K562 (cell line): ENCODE results near the gene ADORA1. TPM values are rescaled to one million over a fixed set of nuclear protein-coding genes. Genes with fewer than 3 reads are reported as not detected.

ENCODE experiments used
- ATAC-seq: fragments of 200-7000 bp; cut with Tn5 transposase; 3 replicates; pipeline ENCODE4 v1.9.1; 2020; ENCODE audit warnings: moderate library complexity
- BruUV-seq: library from RNA; stranded (reverse); fragments of 400-500 nt; replicated peaks from 2 replicates; lab custom pipeline; 2021; lab: Mats Ljungman, UMichigan
- CTCF ChIA-PET: fragments of 300-600 bp; formaldehyde crosslinking; extraction: SDS; loops from one replicate; lab custom pipeline; 2021; ENCODE audit warnings: low intra/inter-chr PET ratio; lab: Yijun Ruan, JAX
- POLR2A ChIA-PET: fragments of 300-600, 350-650 bp; sonication (Branson Sonifier 250); formaldehyde crosslinking; extraction: SDS; loops from one replicate; lab custom pipeline; 2021; ENCODE audit warnings: antibody characterized with exemption, inconsistent platforms; lab: Yijun Ruan, JAX
- DNase-seq, 4 experiments: peaks; one replicate each; pipeline versions ENCODE4 v3.0.0 to v3.0.0-alpha.2; 2011 to 2018; ENCODE audit warnings: low spot score in 3 of 4, mixed read lengths in 3 of 4; ENCODE audit errors: extremely low read depth in 1 of 4
- FAIRE-seq: peaks from 2 replicates; lab custom pipeline; 2011; peaks lifted over from hg19 to GRCh38; lab: Jason Lieb, UNC
- H2AFZ ChIP-seq: 2 replicates; pipeline ENCODE4 v1.6.0; 2011; ENCODE audit warnings: low read depth, low read length, control low read depth, inconsistent platforms
- H3K27ac ChIP-seq: fragments of 200-600 bp; 3 replicates; pipeline ENCODE4 v1.8.0; 2011; ENCODE audit warnings: low read depth, mild to moderate bottlenecking, control low read depth, inconsistent platforms, low read length, moderate library complexity, mixed read lengths; ENCODE audit errors: extremely low read depth
- H3K27me3 ChIP-seq, 2 experiments: fragments of 300-600 bp in 1 of 2; 2 replicates in 1 of 2; 3 replicates in 1 of 2; pipeline versions ENCODE4 v1.6.0 to v1.8.0; 2011; ENCODE audit warnings: inconsistent platforms in 2 of 2, low read length in 2 of 2, mild to moderate bottlenecking in 1 of 2, mixed read lengths in 1 of 2, moderate library complexity in 1 of 2; ENCODE audit not compliant: control insufficient read depth in 2 of 2, insufficient read depth in 2 of 2
- H3K36me3 ChIP-seq: fragments of 300-600 bp; 3 replicates; pipeline ENCODE4 v1.8.0; 2011; ENCODE audit warnings: mild to moderate bottlenecking, low read length, inconsistent platforms; ENCODE audit not compliant: control insufficient read depth, insufficient read depth
- H3K4me1 ChIP-seq, 2 experiments: fragments of 200-600 bp in 1 of 2; replicated peaks in 1 of 2; 2 replicates in 1 of 2; 3 replicates in 1 of 2; pipeline versions ENCODE4 v1.5.1 to v1.8.0; 2011; ENCODE audit warnings: inconsistent platforms in 2 of 2, low read length in 2 of 2, mild to moderate bottlenecking in 1 of 2, mixed read lengths in 1 of 2, moderate library complexity in 1 of 2; ENCODE audit not compliant: control insufficient read depth in 2 of 2, insufficient read depth in 2 of 2
- H3K4me2 ChIP-seq: 2 replicates; pipeline ENCODE4 v1.6.1; 2011; ENCODE audit warnings: low read length, control low read depth, inconsistent platforms, mixed read lengths; ENCODE audit not compliant: insufficient read depth
- H3K4me3 ChIP-seq: fragments of 200-600 bp; sonication (generic), shearing (Covaris generic); 2 replicates; pipeline ENCODE4 v1.5.1; 2016; ENCODE audit warnings: control low read depth, inconsistent platforms
- H3K79me2 ChIP-seq: fragments of 200-600 bp; 3 replicates; pipeline ENCODE4 v1.8.0; 2011; ENCODE audit warnings: low read length, inconsistent platforms; ENCODE audit not compliant: control insufficient read depth, insufficient read depth
- H3K9ac ChIP-seq, 2 experiments: 2 replicates each; pipeline versions ENCODE4 v1.6.0 to v1.6.1; 2011; ENCODE audit warnings: low read depth in 2 of 2, low read length in 2 of 2, control low read depth in 1 of 2, inconsistent platforms in 1 of 2, mild to moderate bottlenecking in 1 of 2, mixed read lengths in 1 of 2; ENCODE audit not compliant: insufficient read depth in 1 of 2
- H3K9me1 ChIP-seq: one replicate; pipeline ENCODE4 v1.6.0; 2011; ENCODE audit warnings: inconsistent platforms, mild to moderate bottlenecking, low read length, moderate library complexity; ENCODE audit not compliant: control insufficient read depth, insufficient read depth
- H3K9me3 ChIP-seq: replicated peaks from 2 replicates; pipeline ENCODE4 v1.5.1; 2011; ENCODE audit warnings: low read depth, low read length, inconsistent platforms; ENCODE audit not compliant: control insufficient read depth, insufficient read depth
- H4K20me1 ChIP-seq: replicated peaks from 2 replicates; pipeline ENCODE4 v1.6.1; 2011; ENCODE audit warnings: low read length, inconsistent platforms, mixed read lengths; ENCODE audit not compliant: control insufficient read depth, insufficient read depth
- CBX5 ChIP-seq: IDR thresholded peaks from 2 replicates; pipeline ENCODE4 v1.6.1; 2014; ENCODE audit warnings: low read depth, borderline replicate concordance
- NEUROD1 ChIP-seq: fragments of 150-350 bp; IDR thresholded peaks from 2 replicates; pipeline ENCODE4 v1.6.1; 2014; ENCODE audit warnings: borderline replicate concordance, low read length, low read depth; ENCODE audit not compliant: partially characterized antibody
- PCBP1 ChIP-seq: fragments of 200-400 bp; formaldehyde crosslinking; IDR thresholded peaks from 2 replicates; pipeline ENCODE4 v1.6.1; 2018; ENCODE audit warnings: mild to moderate bottlenecking, low read depth, low read length; ENCODE audit not compliant: poor library complexity, severe bottlenecking
- SMARCE1 ChIP-seq: fragments of 450-650 bp; IDR thresholded peaks from 2 replicates; pipeline ENCODE4 v1.7.1; 2016; ENCODE audit warnings: mild to moderate bottlenecking
- SRF ChIP-seq, 2 experiments: fragments of 250-450, 450-650 bp in 1 of 2; sonication (Bioruptor Pico) in 1 of 2; sonication (generic) in 1 of 2; formaldehyde crosslinking; IDR thresholded peaks; 2 replicates each; pipeline versions ENCODE4 v1.5.0 to v1.5.1; 2020 to 2022; ENCODE audit warnings: mild to moderate bottlenecking in 1 of 2, missing genetic modification reagents in 1 of 2
- VEZF1 ChIP-seq: fragments of 200-800 bp; sonication (Bioruptor generic); IDR thresholded peaks from 2 replicates; pipeline ENCODE4 v1.6.1; 2017; ENCODE audit warnings: missing genetic modification characterization, missing compliant biosample characterization
- WGBS: fragments of 100-300 bp; shearing (Covaris generic); methylation state at CpG from one replicate; pipeline ENCODE4 v1.1.6; 2016; ENCODE audit warnings: low coverage, mixed read lengths; ENCODE audit not compliant: insufficient coverage; ENCODE audit errors: missing lambda C conversion rate; 5-methylcytosine and 5-hydroxymethylcytosine counted together
- in situ Hi-C: fragments of 300-500 bp; cut with MboI; formaldehyde crosslinking; loops from 4 replicates; pipeline ENCODE4 v1.15.0; 2018; ENCODE audit warnings: inconsistent platforms, mixed read lengths
- intact Hi-C: fragments of 100-400 bp; cut with micrococcal nuclease; formaldehyde crosslinking; loops from 2 replicates; pipeline ENCODE4 v1.14.2; 2022
- polyA plus RNA-seq, 8 experiments: library from polyadenylated mRNA; depleted of rRNA in 4 of 8; stranded (reverse) in 5 of 8; unstranded in 3 of 8; fragments of >200 nt; fragmentation: Nextera tagmentation in 2 of 8; fragmentation: Illumina TruSeq in 1 of 8; extraction: Ambion mirVana in 2 of 8; extraction: Trizol in 1 of 8; gene quantifications; 2 replicates each; pipeline versions ENCODE4 v1.2.1 to v1.2.3, GENCODE V29; 2011 to 2014; ENCODE audit warnings: inconsistent platforms in 1 of 8, missing spikeins in 1 of 8
- total RNA-seq, 7 experiments: library from RNA; depleted of rRNA in 6 of 7; stranded (reverse); fragments of >200 nt in 6 of 7; fragmentation: Illumina TruSeq in 2 of 7; extraction: Trizol in 2 of 7; gene quantifications; 2 replicates each; pipeline versions ENCODE4 v1.2.1 to v1.2.3, GENCODE V29; 2011 to 2021; ENCODE audit warnings: low replicate concordance in 1 of 7
- TF ChIP-seq, protein P1 (sequence below), 3 experiments: fragments of 200-800 bp in 1 of 3; fragments of 250-450 bp in 1 of 3; fragments of 450-650 bp in 1 of 3; sonication (Bioruptor Pico) in 1 of 3; sonication (Bioruptor generic) in 1 of 3; formaldehyde crosslinking in 1 of 3; IDR thresholded peaks; 2 replicates each; pipeline versions ENCODE4 v1.6.1 to v1.8.0; 2016 to 2022; ENCODE audit warnings: mild to moderate bottlenecking in 2 of 3, missing genetic modification characterization in 2 of 3, missing compliant biosample characterization in 1 of 3, moderate library complexity in 1 of 3
- TF ChIP-seq, protein P2 (sequence below): fragments of 150-350 bp; IDR thresholded peaks from 2 replicates; pipeline ENCODE4 v1.6.1; 2014; ENCODE audit warnings: low read depth, mild to moderate bottlenecking, low read length, borderline replicate concordance

The ADORA1 gene
- total and polyA plus RNA-seq, 9 of the 15 experiments (the other 6 are each of a cell fraction or from before 2014, with no cell fraction given), result not detected

DNA sequence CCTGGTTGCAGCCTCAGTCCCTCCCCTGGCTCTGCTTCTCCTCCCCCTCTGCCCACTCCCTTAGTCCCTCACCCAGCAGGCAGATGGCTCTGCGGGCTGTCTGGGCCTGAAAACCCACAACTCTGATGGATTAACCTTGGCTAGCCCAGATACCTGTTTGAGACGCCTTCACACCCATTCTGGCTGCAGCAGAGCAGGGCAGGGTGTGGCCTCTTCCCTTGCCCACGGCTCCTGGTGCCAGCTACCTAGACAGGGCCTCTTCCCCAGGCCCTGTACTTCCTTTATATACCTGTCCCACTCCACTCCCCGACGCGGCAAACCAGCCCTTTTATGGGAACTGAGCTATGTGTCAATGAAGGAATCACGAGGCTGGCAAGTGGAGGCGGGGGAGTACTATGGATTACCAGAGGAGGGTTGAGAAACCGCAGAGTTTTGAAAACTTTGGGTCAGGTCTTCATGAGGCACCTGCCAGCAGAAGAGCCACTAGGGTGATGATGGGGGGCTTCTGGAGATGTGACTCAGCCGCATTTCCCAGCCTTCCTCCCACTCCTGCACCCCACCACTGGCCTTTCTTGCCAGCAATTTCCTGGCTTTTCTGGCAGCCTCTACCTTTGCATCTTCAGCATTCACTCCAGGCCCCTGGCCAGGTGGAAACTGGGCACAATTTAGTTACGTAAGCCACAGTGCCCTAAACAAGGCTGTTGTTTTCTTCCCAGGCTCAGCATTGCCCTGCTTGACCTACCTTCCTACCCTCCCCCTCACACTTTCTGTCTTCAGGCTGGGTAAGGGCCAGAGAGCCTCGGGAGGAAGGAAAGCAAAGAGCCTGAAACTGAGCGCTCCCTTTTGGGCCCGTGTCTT lies 59.1 kb downstream of the ADORA1 start, which contains the start of gene CHI3L1:
Gene CHI3L1, minus strand, starts transcription at position 259 of the 858 bp plus-strand sequence. Its CDS starts 81 bp downstream, at position 178.
- no peaks in the 10 kb centered on the region for H3K4me1 ChIP-seq
- in situ Hi-C loops, result no loop called here
- no peak for DNase-seq
- TF ChIP-seq CBX5 (no peak), VEZF1 (CRISPR knock-in tag) (0 out of 2 replicates have a peak, but pooled peaks have one; percentile 15), PCBP1 (no peak), SRF (CRISPR knock-in tag; IDR thresholded peaks at IDR 0.05) (0 out of 4 replicates have a peak, but pooled peaks of 1 of the 2 experiments have one; percentile 16), NEUROD1 (no peak), SMARCE1 (no peak)
- TF ChIP-seq, protein P1, sequence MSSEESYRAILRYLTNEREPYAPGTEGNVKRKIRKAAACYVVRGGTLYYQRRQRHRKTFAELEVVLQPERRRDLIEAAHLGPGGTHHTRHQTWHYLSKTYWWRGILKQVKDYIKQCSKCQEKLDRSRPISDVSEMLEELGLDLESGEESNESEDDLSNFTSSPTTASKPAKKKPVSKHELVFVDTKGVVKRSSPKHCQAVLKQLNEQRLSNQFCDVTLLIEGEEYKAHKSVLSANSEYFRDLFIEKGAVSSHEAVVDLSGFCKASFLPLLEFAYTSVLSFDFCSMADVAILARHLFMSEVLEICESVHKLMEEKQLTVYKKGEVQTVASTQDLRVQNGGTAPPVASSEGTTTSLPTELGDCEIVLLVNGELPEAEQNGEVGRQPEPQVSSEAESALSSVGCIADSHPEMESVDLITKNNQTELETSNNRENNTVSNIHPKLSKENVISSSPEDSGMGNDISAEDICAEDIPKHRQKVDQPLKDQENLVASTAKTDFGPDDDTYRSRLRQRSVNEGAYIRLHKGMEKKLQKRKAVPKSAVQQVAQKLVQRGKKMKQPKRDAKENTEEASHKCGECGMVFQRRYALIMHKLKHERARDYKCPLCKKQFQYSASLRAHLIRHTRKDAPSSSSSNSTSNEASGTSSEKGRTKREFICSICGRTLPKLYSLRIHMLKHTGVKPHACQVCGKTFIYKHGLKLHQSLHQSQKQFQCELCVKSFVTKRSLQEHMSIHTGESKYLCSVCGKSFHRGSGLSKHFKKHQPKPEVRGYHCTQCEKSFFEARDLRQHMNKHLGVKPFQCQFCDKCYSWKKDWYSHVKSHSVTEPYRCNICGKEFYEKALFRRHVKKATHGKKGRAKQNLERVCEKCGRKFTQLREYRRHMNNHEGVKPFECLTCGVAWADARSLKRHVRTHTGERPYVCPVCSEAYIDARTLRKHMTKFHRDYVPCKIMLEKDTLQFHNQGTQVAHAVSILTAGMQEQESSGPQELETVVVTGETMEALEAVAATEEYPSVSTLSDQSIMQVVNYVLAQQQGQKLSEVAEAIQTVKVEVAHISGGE (CRISPR knock-in tag; IDR thresholded peaks at IDR 0.05), result no peak
- TF ChIP-seq, protein P2, sequence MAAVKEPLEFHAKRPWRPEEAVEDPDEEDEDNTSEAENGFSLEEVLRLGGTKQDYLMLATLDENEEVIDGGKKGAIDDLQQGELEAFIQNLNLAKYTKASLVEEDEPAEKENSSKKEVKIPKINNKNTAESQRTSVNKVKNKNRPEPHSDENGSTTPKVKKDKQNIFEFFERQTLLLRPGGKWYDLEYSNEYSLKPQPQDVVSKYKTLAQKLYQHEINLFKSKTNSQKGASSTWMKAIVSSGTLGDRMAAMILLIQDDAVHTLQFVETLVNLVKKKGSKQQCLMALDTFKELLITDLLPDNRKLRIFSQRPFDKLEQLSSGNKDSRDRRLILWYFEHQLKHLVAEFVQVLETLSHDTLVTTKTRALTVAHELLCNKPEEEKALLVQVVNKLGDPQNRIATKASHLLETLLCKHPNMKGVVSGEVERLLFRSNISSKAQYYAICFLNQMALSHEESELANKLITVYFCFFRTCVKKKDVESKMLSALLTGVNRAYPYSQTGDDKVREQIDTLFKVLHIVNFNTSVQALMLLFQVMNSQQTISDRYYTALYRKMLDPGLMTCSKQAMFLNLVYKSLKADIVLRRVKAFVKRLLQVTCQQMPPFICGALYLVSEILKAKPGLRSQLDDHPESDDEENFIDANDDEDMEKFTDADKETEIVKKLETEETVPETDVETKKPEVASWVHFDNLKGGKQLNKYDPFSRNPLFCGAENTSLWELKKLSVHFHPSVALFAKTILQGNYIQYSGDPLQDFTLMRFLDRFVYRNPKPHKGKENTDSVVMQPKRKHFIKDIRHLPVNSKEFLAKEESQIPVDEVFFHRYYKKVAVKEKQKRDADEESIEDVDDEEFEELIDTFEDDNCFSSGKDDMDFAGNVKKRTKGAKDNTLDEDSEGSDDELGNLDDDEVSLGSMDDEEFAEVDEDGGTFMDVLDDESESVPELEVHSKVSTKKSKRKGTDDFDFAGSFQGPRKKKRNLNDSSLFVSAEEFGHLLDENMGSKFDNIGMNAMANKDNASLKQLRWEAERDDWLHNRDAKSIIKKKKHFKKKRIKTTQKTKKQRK, result no peak

More for the DNA sequence above, 59.1 kb downstream of the ADORA1 start, which contains the start of gene CHI3L1:
- Histone ChIP-seq H3K36me3 (no peaks in the 10 kb centered on the region), H3K9me1 (no peaks in the 10 kb centered on the region), H2AFZ (no peak within 1 kb of the TSS), H3K4me2 (no peak within 1 kb of the TSS), H3K79me2 (no peaks in the 10 kb centered on the region), H3K27ac (no peak within 1 kb of the TSS), H3K9me3 (no peaks in the 10 kb centered on the region), H4K20me1 (peaks cover 9% of the 10 kb centered on the region), H3K27me3 (peaks cover 20 to 38% of the 10 kb centered on the region in 2 experiments), H3K4me3 (no peak within 1 kb of the TSS), H3K9ac (no peak within 1 kb of the TSS)
- peak; percentile 20; the same call in 1 of the 3 replicates for ATAC-seq
- intact Hi-C loops, result no loop called here
- CTCF ChIA-PET, result no interaction called here
- WGBS, result 0% methylated on average over 11 of the region's 14 CpGs
- no peak for FAIRE-seq
- POLR2A ChIA-PET, result interaction anchor here (0.5 kb wide), 1 partner anchor 12 kb away, joined by 3 read pairs; no protein-coding TSS in a partner anchor
- BruUV-seq, result no TSS peak
